NCI-H1930 (cell line): Measurements from ENCODE around the gene ACTN4.

Experiments
- DNase-seq, 2 experiments: peaks; one replicate each; lab custom pipeline; 2025; lab: John Stamatoyannopoulos, UW

ACTN4 gene

DNA sequence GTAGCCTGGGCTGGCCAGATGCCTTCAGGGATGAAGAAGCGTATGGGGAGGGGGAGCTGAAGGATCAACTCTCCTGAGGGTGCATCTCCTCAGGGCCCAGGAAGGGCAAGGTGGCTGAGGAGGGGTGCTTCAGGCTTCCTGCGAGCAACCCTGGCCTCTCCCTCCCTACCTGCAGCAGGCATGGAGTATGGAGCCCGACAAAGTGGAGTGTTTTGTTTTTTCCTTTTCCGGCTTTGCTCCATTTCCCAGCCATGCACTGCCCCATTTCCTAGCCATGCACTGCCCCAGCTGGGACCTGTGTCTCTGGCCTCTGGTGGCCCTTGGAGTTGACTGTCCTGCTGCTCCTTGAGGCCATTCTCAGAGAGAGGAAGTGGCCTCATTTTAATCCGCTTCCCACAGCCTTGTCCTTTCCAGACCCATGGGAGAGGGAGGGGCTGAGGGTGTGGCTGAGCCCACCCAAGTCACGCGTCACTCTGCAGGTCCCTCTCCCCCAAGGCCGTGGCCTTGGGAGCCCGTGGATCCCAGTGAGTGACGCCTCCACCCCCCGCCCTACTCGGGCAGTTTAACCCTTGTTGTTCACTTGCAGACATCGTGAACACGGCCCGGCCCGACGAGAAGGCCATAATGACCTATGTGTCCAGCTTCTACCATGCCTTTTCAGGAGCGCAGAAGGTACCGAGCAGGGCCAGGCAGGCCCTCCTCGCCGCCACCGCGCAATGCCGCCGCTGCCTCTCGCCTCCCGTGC is 62.4 kb downstream of the ACTN4 start:
- no peak for DNase-seq

DNA sequence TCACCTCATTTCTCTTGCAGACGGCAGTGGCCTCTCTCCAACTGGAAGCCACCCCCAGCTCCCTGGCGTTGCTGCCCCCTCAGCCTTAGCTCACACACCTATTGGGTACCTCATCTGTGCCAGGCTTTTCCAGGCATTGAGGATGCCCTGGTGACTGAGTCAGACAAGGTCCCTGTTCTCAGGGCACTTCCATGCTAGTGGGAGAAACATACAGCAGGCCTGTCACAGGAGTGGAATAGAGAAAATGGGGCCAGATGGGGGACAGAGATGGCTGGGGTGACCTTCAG is 62.9 kb downstream of the ACTN4 start:
- no peak for DNase-seq

DNA sequence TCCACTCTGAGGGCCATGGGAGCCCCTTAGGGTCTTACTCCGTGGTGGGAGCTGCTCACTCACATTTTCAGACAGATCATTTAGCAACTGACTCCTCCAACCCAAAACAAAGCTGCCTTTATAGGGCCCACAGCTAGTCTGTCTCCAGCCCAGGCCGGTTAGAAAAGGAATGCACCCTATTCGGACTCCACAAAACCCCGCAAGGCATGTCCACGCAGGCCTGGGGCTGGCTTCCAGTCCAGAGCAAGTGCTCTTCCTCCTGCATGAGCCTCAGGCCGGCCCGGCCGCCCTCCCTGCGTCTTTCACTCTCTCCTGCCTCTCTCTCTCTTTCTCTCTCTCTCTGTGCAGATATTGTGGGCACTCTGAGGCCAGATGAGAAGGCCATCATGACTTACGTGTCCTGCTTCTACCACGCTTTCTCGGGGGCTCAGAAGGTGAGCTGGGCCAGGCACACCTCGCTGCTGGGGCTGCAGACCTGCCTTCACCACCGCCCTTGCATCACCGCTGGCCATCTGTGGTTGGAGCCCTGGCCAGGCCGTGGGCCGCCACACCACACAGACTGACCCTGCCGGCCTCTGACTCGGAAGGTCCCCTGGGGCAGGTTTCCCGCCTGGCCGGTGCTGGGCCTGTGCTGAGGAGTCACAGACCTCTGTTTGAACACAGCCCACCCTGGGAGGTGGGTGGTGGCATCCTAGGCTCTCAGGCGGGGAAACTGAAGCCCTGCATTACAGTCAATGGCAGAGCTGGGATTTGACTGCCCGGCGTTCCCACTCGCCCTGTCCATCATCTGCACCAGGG is 63.7 kb downstream of the ACTN4 start:
- no peak for DNase-seq

DNA sequence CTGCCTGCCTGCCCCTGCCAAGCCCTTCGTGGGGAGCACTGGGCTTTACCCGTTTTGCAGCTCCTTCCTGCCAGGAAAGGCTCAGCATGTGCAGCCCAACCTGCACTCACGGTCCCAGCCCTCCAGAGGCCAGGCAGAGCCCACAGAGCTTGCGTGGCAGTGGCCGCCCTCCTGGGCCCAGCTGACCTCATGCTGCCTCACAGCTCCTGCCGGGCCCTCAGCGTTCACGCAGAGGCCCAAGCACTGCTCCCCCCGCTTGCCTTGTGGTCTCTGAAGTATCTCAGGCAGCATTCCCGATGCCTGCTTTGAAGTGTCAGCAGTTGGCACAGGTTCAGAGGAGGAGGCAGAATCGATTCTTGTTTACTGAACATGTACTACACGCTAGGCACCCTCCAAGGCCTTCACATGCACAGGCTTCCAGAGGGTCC is 64.3 kb downstream of the ACTN4 start:
- no peak for DNase-seq

DNA sequence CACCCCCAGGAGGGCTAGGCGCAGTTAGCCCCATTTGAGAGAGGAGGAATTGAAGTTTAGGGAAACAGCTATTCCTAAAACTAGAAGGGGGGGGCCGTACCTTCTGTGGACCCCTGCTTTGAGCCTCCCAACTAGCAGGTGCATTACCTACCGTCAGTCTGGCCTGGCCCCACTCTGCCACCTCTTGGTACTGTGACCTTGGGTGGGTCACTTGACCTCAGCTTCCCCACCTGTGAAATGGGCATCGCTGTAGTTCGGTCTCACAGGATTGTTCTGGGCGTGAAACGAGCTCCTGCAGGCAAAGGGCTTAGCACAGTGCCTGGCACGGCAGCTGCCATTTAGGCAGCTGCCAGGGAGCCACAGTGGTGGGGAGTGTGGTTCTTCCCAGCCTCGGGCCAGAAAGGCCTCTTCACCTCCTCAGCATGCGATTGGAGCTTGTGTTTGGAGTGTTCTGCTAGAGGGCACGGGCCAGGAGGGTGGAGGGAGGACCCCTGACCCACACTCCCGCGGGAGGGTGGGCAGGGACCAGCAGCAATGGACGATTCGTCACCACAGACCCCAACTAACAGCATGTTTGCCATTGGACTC is 64.8 kb downstream of the ACTN4 start:
- DNase-seq = no peak

DNA sequence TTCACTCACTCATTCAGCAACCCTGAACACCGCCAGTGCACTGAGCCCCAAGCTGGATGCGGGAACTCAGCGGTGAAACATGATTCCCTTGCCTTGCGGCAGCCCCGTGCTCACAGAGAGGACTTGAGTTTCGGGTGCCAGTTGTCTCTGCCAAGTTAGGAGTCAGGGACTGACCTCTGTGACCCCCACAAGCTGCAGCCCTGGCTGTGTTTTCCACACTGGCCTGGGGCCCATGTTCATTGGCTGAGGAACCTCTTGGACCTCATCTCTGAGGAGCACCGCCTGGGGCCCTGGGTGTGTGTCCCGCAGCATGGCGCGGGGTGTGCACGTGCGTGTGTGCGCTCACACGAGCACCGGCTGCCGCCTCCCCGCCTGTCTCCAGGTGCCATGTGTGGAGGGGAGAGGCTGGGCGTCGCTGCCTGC is 65.8 kb downstream of the ACTN4 start:
- DNase-seq = no peak

DNA sequence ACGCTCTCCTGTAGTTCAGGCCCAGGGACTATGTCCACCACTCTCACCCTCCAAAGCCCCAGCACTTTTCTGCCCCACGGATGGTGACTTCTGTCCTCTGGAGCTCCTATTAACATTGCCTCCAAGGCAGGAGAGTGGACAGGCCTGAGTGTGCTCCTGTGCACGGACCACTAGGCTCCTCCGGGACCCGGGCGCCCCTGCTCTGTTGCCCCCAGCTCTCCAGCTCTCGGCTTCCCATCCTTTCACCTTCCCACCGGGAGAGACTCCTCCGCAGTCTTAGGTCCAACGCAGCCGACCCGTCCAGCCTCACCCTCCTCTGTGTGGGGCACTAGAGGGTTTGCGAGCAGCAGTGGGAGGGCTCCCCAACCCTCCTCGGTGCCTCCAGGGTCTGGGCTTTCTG is 66.4 kb downstream of the ACTN4 start:
- DNase-seq = no peak

DNA sequence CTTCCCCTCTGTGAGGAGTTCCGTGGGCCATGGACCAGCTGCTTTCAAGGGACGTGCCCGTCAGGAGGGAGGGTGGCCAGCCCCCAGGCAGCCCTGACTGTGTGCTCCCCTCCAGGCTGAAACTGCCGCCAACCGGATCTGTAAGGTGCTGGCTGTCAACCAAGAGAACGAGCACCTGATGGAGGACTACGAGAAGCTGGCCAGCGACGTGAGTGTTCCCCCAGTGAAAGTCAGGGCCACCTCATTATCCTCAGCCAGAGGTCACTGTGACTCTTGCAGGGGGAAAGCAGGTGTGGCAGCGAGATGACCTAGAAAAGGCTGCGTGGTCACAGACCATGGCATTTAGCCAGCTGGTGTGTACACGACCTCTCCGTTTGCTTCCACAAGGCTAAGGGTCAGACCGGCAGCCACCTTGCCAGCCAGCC is 66.9 kb downstream of the ACTN4 start:
- DNase-seq = no peak

DNA sequence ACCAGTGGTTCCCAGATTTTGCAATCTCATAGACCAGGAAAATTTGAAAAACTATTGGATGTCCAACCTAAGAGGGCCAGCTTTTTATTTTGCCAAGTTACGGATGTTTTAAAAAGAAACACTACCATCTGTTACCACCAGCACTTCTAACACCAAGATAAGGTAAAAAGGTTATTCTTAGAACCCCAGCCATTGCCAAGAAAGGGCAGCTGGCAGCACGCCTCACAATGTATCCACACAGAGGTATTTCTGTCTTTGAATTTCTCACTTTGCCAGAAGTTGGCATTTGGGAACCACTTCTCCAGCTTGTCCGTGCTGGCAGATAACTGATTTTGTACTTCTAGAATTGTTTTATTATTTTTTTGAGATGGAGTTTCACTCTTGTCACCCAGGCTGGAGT is 68.1 kb downstream of the ACTN4 start:
- no peak for DNase-seq

DNA sequence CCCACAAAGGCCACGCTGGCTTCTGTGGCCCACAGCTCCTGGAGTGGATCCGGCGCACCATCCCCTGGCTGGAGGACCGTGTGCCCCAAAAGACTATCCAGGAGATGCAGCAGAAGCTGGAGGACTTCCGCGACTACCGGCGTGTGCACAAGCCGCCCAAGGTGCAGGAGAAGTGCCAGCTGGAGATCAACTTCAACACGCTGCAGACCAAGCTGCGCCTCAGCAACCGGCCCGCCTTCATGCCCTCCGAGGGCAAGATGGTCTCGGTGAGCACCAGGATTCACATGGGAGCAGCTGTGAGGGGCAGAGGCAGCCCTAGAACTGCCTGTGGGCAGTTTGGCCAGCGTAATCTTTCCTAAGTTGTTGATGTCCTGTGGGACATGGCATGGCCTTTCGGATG is 69.6 kb downstream of the ACTN4 start:
- DNase-seq = no peak

DNA sequence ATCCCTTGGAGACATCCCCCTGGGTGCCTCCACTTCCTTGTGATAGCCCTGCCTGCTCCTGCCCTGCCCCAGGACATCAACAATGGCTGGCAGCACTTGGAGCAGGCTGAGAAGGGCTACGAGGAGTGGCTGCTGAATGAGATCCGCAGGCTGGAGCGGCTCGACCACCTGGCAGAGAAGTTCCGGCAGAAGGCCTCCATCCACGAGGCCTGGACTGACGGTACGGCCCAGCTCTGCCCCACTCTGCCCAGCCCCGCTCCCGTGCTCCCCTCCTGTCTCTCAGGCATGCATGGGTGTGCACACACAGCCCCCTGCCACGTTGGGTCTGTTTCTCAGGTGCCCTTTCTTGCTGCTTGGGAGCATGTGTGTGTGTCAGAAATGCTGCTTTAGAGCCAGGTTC is 70.4 kb downstream of the ACTN4 start:
- no peak for DNase-seq

DNA sequence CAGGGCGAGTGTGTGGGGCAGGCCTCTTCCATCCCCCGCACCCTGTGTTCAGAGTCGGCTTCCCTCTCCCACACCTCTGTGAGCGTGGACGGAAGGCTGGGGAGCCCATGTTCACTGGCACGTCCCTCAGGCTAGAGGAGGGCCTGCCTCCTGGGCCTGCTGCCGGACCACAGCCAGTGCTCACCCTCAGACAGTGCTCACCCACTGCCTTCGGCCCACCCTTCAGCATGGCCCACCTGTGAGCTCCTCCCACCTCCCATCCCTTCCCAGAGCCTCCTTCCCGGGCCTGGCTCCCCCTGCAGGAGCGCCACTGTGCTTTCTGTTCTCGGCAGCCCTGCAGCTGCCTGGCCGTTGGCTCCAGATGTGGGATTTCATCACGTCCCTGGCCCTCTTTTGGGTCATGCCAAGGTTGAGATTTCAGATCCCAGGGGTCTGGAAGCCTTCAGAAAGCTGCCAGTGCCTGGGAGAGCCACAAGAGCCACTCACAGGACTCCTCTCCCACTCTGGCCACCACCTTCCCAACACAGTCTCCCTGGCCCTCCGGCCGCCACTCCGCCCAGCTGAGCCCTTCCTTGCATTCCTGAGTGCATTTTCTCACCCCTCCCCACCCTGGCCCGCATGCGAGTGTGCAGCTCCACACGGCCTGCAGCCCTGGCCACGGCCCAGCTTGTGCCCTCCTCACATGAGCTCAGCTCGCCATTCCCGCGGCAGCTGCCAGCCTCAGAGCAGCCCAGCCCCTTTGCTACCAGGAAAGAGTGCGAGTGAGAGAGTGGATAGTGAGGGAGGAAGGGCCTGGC is 71.5 kb downstream of the ACTN4 start:
- peak; percentile 20 to 28 for DNase-seq

DNA sequence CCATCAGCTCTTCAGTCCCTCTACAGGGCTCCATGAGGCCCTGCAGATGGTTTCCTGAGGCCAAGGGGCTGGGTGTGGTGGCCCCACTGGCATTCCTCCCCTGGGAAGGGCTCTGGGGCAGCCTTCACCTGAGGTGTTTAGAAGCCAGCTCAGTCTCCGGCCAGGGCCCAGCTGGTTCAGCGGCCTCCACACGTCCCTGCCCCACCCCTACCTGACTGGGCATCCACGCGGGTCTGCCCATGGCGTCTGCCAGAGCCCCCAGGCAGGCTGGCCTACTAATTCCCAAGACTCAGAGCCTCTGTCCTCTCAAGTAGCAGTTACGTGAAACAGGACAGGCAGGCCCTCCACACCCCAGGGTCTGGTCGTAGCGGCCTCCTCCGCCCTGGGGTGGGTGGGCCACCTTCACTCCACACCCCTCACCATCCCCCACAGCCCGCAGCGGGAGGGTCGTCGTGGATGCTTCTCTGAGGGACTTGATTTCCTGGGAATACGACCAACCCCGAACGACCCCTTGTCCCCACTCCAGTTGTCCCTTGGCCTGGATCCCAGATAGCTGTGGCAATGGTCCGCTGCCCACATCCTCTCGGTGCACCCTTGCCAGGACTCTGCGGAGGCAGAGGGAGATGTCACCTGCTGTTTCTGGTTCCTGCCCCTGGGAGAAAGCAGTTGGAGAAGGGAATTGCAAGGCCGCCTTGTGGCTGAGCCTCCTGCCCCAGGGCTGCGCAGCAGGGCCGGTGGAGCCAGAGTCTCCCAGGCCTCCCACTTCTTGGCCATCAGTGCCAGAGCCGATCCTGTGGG is 72.5 kb downstream of the ACTN4 start:
- no peak for DNase-seq

DNA sequence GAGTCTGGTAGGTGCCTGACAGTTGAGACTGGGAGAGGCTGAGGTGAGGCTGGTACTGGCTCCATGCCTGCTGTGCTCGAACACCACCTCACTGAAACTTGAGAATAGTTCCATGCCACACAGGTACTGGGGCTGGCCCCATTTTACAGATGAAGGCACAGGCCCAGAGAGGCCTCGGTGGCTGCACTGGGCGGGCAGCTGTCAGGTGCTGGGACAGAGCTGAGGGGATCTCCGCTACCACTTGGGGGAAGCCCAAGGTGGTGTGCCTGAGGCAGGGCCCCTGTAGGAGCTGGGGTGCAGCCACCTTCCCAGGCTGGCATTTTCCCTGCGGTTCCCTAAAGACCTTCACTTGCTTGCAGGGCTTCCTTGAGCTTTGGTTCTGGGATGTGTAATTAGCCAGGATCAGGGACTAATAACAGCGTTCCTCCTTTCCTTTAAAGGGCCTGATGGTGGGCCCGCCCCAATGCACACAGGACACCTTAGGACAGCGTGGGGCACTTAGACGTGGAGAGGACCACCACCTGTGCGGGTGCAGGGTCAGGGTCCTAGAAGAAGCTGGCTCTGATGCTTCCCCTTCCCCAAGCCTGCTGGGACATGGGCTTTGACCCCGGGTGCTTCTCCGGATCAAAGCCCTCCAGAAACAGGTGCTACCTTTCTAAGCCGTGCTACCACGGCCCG is 73.2 kb downstream of the ACTN4 start:
- DNase-seq = no peak

DNA sequence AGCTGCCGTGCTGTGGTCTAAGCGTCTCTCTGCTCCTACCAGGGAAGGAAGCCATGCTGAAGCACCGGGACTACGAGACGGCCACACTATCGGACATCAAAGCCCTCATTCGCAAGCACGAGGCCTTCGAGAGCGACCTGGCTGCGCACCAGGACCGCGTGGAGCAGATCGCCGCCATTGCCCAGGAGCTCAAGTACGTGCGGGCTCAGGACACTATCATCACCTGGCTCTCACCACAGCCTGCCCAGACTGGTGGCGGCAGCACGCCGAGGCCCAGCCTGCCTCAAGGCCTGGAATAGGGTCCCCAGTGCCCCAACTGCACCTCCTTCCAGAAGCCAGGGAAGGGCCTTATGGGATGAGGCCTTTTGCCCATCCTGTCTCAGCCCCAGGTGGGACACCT is 74.0 kb downstream of the ACTN4 start:
- DNase-seq = no peak

DNA sequence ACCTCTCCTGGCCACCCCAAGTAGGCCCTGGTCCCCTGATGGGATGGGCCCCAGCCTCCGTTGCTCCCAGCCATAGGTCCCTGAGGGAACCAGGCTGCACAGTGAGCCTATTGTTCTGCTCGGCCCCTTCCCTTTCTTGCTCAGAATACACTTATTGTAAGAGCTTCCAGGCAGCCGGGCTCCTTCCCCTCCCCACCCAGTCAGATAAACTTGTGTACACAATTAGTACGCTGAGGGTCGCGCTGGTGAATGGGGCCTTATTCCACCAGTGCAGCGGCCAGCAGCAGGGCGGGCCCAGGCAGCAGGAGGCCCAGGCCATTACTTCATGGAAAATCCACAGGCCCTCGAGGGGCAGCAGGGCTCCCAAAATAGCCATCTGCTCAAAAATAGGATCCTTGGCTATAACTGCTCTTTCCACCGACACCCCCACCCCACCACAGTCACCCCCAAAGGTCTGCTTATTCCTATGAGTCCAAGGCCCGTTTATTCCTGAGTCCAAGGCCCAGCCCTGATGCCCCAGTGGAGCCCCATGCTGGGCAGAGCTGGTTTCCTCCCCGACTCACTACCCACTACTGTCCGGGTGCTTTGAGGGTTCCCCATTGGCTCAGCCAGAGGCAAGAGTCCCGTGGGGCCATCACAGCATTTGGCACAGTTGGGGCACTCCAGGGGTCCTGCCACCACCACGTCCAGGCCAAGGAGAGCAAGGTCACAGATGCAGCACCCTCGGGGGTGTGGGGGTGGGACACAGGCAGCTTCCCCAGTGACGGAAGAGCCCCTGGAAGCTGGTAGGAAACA is 74.7 kb downstream of the ACTN4 start:
- DNase-seq = no peak

DNA sequence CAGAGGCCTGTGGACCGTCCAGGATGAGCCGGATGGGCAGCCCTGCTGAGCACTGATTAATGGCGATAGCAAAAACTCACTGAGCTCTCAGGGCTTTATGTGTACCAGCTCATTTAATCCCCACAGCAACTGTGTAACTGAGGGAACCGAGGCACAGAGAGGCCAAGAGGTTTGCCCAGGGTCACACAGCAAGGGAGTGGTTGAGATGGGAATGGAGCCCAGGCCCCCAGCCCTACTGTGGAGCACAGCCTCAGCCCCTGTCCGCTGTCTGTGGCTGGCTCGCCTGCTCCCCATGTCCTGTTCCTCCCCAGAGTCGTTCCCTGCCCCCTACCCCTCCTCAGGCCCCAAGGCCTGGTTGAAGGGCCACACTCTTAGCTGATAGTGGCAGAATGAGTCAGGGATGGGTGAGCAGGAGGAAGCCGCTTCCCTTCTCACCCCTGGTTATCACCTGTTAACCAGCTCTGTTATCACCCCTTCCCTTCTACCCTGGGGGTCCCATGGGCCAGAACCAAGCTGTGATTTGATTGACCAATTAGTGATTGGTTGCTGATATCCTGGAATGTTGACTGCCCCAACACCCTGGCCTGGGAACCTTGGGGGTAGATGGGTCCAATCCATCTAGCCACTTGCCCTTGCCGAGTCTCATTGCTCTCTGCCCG is 75.6 kb downstream of the ACTN4 start:
- DNase-seq = no peak

DNA sequence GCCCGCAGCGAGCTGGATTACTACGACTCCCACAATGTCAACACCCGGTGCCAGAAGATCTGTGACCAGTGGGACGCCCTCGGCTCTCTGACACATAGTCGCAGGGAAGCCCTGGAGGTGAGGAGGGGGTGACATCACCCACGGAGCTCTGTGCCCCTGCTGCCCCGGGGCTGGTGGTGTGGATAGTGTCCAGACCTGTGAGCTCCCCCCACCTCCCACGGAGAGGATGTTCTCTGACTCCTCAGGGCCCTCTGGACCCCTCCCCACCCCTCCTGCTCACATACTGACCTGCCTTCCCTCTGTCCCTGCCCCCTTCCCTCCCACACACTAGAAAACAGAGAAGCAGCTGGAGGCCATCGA is 76.1 kb downstream of the ACTN4 start:
- no peak for DNase-seq

DNA sequence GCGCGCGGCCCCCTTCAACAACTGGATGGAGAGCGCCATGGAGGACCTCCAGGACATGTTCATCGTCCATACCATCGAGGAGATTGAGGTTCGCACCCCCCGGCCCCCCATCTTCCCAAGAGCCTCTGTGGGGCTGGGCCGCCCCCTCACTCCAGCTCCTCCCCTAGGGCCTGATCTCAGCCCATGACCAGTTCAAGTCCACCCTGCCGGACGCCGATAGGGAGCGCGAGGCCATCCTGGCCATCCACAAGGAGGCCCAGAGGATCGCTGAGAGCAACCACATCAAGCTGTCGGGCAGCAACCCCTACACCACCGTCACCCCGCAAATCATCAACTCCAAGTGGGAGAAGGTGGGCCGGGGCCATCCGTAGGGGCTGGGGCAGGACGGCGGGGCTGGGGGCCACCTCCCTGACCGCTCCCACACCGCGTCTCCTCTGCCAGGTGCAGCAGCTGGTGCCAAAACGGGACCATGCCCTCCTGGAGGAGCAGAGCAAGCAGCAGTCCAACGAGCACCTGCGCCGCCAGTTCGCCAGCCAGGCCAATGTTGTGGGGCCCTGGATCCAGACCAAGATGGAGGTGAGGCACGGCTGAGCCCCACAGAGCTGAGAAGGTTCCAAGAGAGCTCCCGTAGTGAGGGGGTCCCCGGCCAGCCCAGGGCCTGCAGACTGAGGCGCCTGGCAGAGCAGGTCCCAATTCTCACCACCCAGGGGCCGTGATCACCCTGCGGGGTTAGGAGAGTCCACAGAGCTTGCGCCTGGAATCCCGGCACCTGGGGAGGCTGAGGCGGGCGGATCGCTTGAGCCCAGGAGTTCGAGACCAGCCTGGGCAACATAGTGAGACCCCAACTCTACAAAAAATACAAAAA is 76.8 kb downstream of the ACTN4 start:
- DNase-seq = no peak
